GM10266 (cell line): Measurements from ENCODE around the gene CDKN2B.

Experiments
- DNase-seq: peaks from one replicate; pipeline ENCODE4 v3.0.0; 2012; ENCODE audit errors: extremely low spot score
- CTCF ChIP-seq: IDR thresholded peaks from 2 replicates; pipeline ENCODE4 v1.5.1; 2012; ENCODE audit warnings: mild to moderate bottlenecking, low read depth; ENCODE audit not compliant: control insufficient read depth, insufficient read depth; ENCODE audit errors: missing control alignments

CDKN2B gene

GRCh38 chr9:21993893-21994555 lies 15.1 kb downstream of the CDKN2B start, which contains the start of gene CDKN2A:
Gene CDKN2A (minus strand): TSS chr9:21994392.
- peak; percentile 31 for TF ChIP-seq CTCF
- peak; percentile 64 for DNase-seq

GRCh38 chr9:21993007-21993406 lies 16.1 kb downstream of the CDKN2B start:
- DNase-seq, result no peak
- TF ChIP-seq CTCF, result no peak

DNA sequence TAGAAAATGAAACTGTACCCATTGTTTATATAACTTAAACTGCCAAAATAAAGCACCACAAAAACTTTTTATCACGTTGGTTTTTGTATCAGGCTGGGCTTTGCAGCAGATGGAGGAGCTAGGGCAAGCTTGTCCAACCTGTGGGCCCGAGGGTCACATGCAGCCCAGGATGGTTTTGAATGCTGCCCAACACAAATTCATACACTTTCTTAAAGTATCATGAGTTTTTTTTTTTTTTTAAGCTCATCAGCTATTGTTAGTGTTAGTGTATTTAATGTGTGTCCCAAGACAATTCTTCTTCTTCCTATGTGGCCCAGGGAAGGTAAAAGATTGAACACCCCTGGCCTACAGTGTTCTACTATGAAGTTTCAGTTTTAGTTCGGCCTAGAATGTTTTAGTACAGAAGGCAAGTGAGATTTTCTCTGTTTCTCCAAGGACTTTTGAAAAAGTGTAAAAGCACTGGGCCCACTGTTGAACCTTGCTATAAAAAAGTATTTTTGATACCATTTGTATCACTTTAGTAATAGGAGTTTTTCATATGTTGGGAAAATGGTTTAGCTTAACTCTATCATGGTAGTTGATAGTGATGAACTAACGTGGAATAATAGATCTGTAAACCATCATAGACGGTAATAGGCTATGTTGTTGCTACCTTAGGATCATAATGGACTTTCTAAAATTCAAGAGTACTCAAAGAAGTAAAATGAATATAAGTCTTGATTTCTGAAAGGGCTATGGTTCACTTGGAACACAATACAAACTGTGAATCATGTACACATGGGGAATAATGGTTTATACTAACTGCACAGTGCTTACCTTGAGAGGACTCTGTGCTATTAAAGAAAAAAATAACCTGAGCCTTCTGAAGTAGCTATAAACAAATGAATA lies 17.8 kb downstream of the CDKN2B start:
- no peak for TF ChIP-seq CTCF
- DNase-seq, result no peak

GRCh38 chr9:21989440-21990189 lies 19.5 kb downstream of the CDKN2B start:
- TF ChIP-seq CTCF, result no peak

DNA sequence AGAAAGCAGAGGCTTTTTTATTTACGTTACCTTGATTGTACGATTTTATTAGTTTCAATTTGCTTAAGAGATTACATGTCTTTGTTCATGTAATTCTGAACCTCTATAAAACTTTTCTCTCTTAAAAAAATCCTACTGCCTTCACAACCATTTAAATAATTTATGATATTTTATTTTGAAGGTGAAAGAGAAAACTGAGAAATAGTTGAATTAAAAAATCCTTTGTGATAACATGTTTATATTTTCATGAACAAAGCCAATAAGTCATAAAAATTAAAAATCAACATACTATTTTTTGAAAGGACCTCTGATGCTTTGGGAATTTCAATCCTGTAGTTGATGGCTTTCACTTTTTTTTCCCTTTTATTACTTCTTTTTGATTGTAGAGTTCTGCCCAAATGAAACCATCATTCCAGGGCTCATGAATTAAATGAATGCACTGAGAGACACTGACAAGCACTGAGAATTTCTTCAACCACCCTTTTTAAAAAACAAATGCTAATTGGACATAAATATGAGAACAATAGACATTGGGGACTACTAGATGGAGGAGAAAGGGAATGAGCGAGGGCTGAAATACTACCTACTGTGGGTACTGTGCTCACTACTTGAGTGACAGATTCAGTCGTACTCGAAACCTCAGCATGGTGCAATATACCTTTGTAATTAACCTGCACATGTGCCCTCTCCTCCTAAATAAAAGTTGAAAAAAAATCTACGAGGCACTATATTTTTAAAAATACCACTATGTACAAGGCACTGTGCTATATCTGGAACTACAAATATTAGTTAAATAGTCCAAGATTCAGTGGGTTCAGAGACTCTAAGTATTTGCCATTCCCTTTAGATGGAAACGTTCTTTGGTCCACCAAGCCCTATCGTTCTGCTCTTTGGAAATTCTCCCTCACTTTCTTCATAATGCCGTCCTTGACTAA lies 20.8 kb downstream of the CDKN2B start:
- DNase-seq, result no peak
- no peak for TF ChIP-seq CTCF

More at GRCh38 chr9:21989440-21990189, 19.5 kb downstream of the CDKN2B start:
- DNase-seq, result no peak

GRCh38 chr9:21985964-21986667 lies 23.0 kb downstream of the CDKN2B start:
- no peak for DNase-seq
- TF ChIP-seq CTCF, result no peak
